ENCODE measurements around the gene TREML2.

- no peak for TF ChIP-seq POLR2A (IDR thresholded peaks at IDR 0.05)
- TF ChIP-seq, protein P1, sequence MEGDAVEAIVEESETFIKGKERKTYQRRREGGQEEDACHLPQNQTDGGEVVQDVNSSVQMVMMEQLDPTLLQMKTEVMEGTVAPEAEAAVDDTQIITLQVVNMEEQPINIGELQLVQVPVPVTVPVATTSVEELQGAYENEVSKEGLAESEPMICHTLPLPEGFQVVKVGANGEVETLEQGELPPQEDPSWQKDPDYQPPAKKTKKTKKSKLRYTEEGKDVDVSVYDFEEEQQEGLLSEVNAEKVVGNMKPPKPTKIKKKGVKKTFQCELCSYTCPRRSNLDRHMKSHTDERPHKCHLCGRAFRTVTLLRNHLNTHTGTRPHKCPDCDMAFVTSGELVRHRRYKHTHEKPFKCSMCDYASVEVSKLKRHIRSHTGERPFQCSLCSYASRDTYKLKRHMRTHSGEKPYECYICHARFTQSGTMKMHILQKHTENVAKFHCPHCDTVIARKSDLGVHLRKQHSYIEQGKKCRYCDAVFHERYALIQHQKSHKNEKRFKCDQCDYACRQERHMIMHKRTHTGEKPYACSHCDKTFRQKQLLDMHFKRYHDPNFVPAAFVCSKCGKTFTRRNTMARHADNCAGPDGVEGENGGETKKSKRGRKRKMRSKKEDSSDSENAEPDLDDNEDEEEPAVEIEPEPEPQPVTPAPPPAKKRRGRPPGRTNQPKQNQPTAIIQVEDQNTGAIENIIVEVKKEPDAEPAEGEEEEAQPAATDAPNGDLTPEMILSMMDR (IDR thresholded peaks at IDR 0.05 in 4 of 5, conservative IDR thresholded peaks at IDR 0.05 in 1 of 5): no peak
Observed at GRCh38 chr6:41147917-41148316, 53.0 kb downstream of the TREML2 start.
